Ishikawa (cell line): ENCODE measurements around the gene GABRA6.

Experiments
- CREB1 ChIP-seq: IDR thresholded peaks from 2 replicates; pipeline ENCODE4 v1.6.1; 2012; ENCODE audit warnings: low read depth
- EGR1 ChIP-seq: IDR thresholded peaks from 2 replicates; pipeline ENCODE4 v1.6.1; 2012
- EP300 ChIP-seq: IDR thresholded peaks from 2 replicates; pipeline ENCODE4 v1.6.1; 2012; ENCODE audit warnings: borderline replicate concordance
- FOXM1 ChIP-seq: IDR thresholded peaks from 2 replicates; pipeline ENCODE4 v1.6.1; 2012; ENCODE audit warnings: low read depth, borderline replicate concordance
- MAX ChIP-seq: IDR thresholded peaks from 2 replicates; pipeline ENCODE4 v1.6.1; 2012
- REST ChIP-seq: IDR thresholded peaks from 2 replicates; pipeline ENCODE4 v1.6.1; 2012; ENCODE audit warnings: low read depth, mild to moderate bottlenecking
- YY1 ChIP-seq: IDR thresholded peaks from 2 replicates; pipeline ENCODE4 v1.6.1; 2012; ENCODE audit warnings: low read depth

GRCh38 chr5:161745392-161745791, 59.9 kb downstream of the GABRA6 start:
- TF ChIP-seq EGR1: no peak
- no peak for TF ChIP-seq YY1
- no peak for TF ChIP-seq FOXM1
- no peak for TF ChIP-seq REST
- TF ChIP-seq MAX: no peak
- TF ChIP-seq EP300: no peak
- TF ChIP-seq CREB1: no peak
